Measurements from ENCODE around the gene ACE. TPM values are rescaled to one million over a fixed set of nuclear protein-coding genes. Genes with fewer than 3 reads are reported as not detected.

Gene ACE
- total and polyA plus RNA-seq, 10 donors: 0.61 to 17.3 (median 8.2) TPM

DNA sequence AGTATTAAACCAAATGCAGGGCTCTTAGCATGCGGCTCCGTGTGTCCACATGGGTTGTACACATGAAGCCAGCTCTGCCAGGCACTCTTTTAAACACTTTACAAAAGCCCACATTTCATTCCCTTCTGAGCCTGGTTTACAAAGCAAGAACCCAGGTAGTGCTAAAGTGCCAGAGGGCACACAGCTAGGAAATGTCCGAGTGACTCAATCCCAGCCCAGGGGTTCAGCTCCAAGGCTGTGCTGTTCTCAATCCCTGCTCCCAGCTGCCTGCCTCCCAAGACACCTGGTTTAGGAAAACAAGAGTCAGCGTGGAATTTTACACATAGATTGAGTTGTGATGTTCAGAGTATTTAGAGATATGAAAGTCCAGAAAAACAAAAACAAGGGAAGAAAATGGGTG is 60.1 kb downstream of the ACE start:
- DNase-seq: no peak
- Histone ChIP-seq H3K9me3 (no peaks in the 10 kb centered on the region), H3K27me3 (replicated peaks in 1 of 7) (peaks cover 0 to 53% (median 20%) of the 10 kb centered on the region in 7 donors), H3K36me3 (no peaks in the 10 kb centered on the region), H3K4me3 (no peak overlapping the region), H3K4me1 (peaks cover 0 to 12% (median 8%) of the 10 kb centered on the region in 6 donors), H3K27ac (no peak overlapping the region)
- TF ChIP-seq POLR2A (IDR thresholded peaks at IDR 0.05): no peak
- WGBS, 5 donors: 84 to 94% (median 88%) methylated on average over 4 of the region's 4 CpGs
- intact Hi-C loops (cut with DNase I; ENCODE audit: low total_unique reads): no loop called here

DNA sequence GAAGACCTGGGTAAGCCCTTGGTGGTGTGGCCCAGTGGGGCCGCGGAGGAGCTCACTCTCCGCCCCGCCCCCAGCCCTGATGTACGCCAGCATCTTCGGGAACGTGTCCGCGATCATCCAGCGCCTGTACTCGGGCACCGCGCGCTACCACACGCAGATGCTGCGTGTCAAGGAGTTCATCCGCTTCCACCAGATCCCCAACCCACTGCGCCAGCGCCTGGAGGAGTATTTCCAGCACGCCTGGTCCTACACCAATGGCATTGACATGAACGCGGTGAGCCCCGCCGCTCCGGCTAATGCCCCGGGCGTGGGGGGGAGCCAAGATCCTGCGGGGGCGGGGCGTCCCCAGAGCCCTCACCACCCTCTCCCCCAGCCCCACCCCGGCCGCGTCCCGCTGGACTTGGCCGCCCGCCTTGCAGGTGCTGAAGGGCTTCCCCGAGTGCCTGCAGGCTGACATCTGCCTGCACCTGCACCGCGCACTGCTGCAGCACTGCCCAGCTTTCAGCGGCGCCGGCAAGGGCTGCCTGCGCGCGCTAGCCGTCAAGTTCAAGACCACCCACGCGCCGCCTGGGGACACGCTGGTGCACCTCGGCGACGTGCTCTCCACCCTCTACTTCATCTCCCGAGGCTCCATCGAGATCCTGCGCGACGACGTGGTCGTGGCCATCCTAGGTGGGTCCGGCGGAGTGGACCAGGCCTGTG is 61.3 kb downstream of the ACE start:
- H3K4me1 ChIP-seq: peaks cover 0 to 12% (median 8%) of the 10 kb centered on the region in 6 donors
- TF ChIP-seq, protein P1, sequence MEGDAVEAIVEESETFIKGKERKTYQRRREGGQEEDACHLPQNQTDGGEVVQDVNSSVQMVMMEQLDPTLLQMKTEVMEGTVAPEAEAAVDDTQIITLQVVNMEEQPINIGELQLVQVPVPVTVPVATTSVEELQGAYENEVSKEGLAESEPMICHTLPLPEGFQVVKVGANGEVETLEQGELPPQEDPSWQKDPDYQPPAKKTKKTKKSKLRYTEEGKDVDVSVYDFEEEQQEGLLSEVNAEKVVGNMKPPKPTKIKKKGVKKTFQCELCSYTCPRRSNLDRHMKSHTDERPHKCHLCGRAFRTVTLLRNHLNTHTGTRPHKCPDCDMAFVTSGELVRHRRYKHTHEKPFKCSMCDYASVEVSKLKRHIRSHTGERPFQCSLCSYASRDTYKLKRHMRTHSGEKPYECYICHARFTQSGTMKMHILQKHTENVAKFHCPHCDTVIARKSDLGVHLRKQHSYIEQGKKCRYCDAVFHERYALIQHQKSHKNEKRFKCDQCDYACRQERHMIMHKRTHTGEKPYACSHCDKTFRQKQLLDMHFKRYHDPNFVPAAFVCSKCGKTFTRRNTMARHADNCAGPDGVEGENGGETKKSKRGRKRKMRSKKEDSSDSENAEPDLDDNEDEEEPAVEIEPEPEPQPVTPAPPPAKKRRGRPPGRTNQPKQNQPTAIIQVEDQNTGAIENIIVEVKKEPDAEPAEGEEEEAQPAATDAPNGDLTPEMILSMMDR (IDR thresholded peaks at IDR 0.05 in 8 of 11, conservative IDR thresholded peaks at IDR 0.05 in 3 of 11): no peak
- TF ChIP-seq POLR2A (IDR thresholded peaks at IDR 0.05): no peak
- no peak for TF ChIP-seq POLR2AphosphoS5 (IDR thresholded peaks at IDR 0.05)
- WGBS, 5 donors: 7 to 22% (median 8%) methylated on average over 32 to 62 of the region's 62 CpGs
- peak overlapping the region in 3 of 8 donors; percentile 9 to 55 (median 13) for H3K4me3 ChIP-seq
- intact Hi-C loops (cut with DNase I; ENCODE audit: low total_unique reads): no loop called here
- H3K36me3 ChIP-seq: no peaks in the 10 kb centered on the region
- peaks cover 0 to 53% (median 20%) of the 10 kb centered on the region in 7 donors for H3K27me3 ChIP-seq (replicated peaks in 1 of 7)
- H3K27ac ChIP-seq: no peak overlapping the region
- DNase-seq: no peak
- no peaks in the 10 kb centered on the region for H3K9me3 ChIP-seq

DNA sequence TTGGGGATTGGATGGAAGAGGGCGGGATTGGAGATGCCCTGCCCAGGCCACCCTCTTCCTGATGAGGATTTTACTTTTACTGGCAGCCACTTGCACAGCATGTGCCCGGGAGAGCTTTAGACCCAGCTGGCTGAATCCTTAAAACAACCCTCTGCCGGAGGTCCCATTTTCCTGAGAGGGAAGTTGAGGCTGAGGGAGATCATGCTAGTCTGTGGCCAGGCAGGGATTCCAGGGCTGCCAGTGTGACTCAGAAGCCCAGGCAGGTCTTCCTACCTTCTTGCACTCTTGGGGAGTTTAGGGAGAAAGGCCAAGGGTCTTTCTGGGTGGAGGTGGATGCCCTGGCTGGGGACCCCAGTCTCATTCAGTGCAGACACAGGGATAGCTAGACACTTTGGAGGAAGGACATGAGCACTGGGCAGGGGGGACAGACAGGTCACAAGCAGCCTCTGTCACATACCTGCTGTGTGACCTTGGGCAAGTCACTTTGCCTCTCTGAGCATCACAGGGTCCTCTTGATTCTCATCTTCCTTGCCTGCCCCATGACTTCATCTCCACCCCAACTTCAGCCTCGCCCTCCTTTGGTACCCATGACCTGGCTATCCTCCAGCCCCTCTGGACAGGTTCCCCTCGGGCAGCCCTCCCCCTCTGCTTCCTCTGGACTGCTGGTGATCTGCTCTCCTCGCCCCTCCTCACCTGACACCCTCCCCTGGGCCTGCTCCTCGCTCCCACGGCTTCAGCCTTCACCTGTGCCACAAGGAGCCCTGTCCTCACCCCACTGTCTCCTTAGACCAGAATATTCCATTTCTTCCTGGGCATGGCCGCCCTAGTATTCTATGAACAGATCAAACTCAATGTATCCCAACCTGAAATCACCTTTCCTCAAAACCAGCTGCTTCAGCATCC is 62.1 kb downstream of the ACE start:
- WGBS, 5 donors: 71 to 80% (median 76%) methylated on average over 9 of the region's 9 CpGs
- intact Hi-C loops (cut with DNase I; ENCODE audit: low total_unique reads): no loop called here
- H3K4me3 ChIP-seq: peak overlapping the region in 1 of 8 donors; percentile 55

DNA sequence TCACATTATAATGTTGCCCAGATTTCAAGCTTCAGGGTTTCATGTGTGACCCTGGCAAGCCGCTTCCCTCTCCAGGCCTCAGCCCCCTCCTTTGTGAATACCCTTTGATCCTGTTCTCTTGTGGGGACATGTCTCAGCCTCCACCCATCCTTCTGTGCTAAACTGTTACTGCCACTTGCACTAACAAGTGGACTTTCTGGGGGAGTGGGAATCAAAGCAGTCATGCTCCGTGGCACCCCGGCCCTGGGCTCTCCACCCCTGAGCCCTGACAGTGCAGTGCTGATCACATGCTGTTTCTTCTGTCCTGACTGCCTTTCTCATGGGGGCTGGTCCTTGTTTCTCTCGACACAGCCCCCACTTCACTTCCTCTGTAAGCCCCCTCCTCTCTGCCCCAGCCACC is 63.7 kb downstream of the ACE start:
- WGBS, 5 donors: 53 to 64% (median 60%) methylated on average over 4 of the region's 4 CpGs
- H3K4me3 ChIP-seq: no peak overlapping the region
- H3K4me1 ChIP-seq: peaks cover 0 to 12% (median 8%) of the 10 kb centered on the region in 6 donors
- H3K27me3 ChIP-seq (replicated peaks in 1 of 7): peaks cover 0 to 46% (median 20%) of the 10 kb centered on the region in 7 donors
- TF ChIP-seq, protein P1 (IDR thresholded peaks at IDR 0.05 in 8 of 11, conservative IDR thresholded peaks at IDR 0.05 in 3 of 11): no peak
- TF ChIP-seq POLR2AphosphoS5 (IDR thresholded peaks at IDR 0.05) (no peak), POLR2A (IDR thresholded peaks at IDR 0.05) (no peak)
- H3K27ac ChIP-seq: no peak overlapping the region
- intact Hi-C loops (cut with DNase I; ENCODE audit: low total_unique reads): no loop called here
- no peaks in the 10 kb centered on the region for H3K36me3 ChIP-seq
- DNase-seq: no peak
- H3K9me3 ChIP-seq: no peaks in the 10 kb centered on the region

More for the DNA sequence above, 62.1 kb downstream of the ACE start:
- H3K27ac ChIP-seq: no peak overlapping the region
- peaks cover 0 to 53% (median 20%) of the 10 kb centered on the region in 7 donors for H3K27me3 ChIP-seq (replicated peaks in 1 of 7)
- H3K9me3 ChIP-seq: no peaks in the 10 kb centered on the region
- no peak for TF ChIP-seq POLR2A (IDR thresholded peaks at IDR 0.05)
- TF ChIP-seq POLR2AphosphoS5 (IDR thresholded peaks at IDR 0.05): no peak
- TF ChIP-seq, protein P1 (IDR thresholded peaks at IDR 0.05 in 8 of 11, conservative IDR thresholded peaks at IDR 0.05 in 3 of 11): no peak
- peaks cover 0 to 12% (median 8%) of the 10 kb centered on the region in 6 donors for H3K4me1 ChIP-seq
- DNase-seq: no peak
- H3K36me3 ChIP-seq: no peaks in the 10 kb centered on the region

Measured in spleen (tissue), 11 donors.